NCI-H1105 treated with DMSO at 0.1 percent for 48 hours (cell line): Measurements from ENCODE around the gene BICC1.
"Not testable (repeated sequence)": the region's sequence is repeated elsewhere in the genome, so short reads cannot be mapped to it uniquely, and the experiment has no call there.

Experiments used
- DNase-seq: peaks from one replicate; lab custom pipeline; 2025; lab: John Stamatoyannopoulos, UW

The BICC1 gene

DNA sequence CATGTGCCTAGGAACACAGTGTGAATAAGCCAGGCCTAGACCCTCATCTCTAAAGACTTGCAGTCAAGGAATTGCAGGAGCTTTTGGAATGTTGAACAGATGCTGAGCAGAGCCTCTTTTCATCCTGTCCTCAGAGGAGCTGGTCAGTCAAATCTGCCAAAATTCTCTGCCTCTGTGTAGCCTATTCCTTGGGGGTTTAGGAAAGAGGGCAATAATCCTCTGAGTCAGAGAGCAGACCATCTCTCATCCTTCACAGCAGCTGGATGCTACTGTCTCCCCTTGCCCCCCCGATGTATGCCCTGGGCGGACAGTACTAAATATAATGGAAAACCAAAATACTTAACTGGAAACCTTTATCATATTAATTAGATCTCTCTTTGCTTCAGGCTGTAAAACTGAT is 52.6 kb downstream of the BICC1 start:
- DNase-seq = no peak

DNA sequence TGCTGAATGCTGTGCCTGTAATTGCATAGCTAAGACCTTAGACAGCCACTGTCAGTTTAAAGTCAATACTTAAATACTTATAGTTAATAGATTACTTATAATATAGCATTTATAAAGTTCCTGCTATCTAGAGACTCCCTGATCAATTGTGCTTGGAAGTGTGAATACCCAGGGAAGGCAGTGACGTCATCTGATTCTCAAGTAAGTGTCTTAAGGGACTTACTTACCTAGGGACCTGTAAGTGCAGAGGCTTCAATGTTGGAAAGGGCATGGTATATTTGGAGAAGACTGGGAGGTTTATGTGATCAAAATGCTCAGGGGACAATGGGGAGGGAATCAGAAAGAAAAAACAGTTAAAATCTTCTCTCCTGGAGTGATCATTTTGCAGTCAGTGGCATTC is 55.0 kb downstream of the BICC1 start:
- no peak for DNase-seq

DNA sequence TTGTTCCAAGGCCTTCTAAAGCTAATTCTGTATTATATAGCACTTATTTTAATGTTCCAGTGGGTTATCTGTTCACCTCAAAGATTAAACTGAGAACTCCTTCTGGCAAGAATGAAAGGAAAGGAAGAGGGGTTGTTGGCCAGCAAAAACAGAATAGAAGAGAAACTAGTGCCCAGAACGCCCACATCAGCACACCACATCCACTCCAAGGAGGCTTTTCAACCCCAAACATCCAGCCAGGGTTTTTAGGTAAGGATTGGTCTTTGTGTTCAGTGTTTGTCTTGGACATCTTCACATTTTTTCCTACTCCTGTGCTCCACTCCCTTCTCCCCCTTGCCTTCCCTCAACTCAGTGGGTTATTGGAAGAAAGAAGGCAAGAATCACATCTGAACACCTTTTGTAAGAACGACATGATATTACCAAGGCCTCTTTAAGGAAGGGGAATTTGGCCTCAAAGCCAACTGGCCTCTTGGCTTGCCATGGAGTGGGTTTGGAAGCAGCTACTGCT is 55.8 kb downstream of the BICC1 start:
- no peak for DNase-seq

DNA sequence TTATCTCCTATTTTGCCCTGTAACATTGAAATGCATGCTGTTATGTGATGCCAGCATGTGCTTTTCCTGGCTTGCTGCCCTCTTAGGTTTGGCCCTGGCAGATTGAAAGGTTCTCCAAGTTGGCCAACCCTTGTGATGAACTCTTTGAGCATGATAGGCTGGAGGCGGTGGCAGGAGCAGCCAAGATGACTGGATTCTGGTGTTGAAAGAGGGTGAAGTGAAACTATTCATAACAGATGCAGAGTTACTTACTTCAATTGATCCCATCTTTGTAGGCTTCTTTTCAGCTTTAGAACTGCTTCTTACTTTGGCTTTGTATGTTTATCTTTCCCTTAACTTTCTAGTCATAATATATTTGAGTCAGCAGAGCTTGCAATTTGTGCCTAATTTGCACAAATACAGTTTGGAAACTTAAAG is 57.6 kb downstream of the BICC1 start:
- DNase-seq = no peak

DNA sequence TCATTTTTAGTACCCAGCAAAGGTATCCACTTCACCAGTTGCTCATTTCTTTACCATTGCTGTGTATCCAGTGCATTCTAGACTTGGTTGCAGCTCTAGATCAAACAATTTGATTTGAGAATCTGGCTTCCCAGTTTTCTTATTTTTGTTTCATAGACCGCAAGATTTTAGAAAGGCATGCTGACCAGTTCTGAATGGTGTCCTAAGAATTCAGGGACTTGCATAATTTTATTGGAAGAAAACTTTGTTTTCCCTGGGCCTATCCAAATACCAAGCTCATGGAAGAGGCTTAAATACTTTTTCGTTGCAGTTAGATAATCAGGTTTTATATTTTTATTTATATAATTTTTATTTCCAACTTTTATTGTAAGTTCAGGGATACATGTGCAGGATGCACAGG is 58.3 kb downstream of the BICC1 start:
- no peak for DNase-seq

GRCh38 chr10:58573144-58573543 is 60.5 kb downstream of the BICC1 start:
- no peak for DNase-seq

- no peak for DNase-seq
Measured at GRCh38 chr10:58574058-58574457, 61.4 kb downstream of the BICC1 start.

DNA sequence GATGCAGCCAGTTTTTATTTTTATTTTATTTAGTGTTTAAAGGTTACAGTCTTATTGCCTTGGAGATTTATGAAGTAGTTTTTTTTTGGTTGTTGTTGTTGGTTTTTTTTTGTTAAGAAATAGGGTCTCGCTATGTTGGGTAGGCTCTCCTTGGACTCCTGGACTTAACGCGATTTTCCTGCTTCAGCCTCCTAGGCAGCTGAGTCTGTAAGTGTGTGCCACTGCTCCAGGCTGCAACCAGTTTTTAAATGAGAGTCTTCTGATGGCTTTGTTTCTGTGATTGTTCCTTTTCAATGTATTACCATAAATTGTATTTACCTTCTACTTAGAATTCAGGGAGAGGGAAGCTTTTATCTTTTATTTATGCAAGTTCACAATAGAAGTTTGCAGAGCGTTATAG is 62.8 kb downstream of the BICC1 start:
- peak; percentile 44 for DNase-seq

GRCh38 chr10:58576751-58577436 is 64.2 kb downstream of the BICC1 start:
- peak; percentile 24 for DNase-seq

DNA sequence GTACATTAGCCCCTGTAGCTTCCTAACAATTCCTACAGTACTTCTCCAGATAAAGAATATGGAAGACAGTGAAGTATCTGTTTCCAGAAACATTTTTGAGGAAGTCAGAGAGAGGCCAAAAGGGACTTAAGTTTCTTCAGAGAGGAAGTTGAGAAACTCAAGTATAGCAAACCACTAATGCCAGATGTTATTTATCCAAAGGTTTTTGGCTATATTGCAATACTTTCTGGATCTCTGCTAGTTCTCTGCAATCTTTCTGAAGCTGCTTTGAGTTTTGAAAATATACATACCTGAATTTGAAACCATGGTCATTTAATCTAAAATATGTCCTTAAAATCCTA is 64.7 kb downstream of the BICC1 start:
- DNase-seq = no peak

DNA sequence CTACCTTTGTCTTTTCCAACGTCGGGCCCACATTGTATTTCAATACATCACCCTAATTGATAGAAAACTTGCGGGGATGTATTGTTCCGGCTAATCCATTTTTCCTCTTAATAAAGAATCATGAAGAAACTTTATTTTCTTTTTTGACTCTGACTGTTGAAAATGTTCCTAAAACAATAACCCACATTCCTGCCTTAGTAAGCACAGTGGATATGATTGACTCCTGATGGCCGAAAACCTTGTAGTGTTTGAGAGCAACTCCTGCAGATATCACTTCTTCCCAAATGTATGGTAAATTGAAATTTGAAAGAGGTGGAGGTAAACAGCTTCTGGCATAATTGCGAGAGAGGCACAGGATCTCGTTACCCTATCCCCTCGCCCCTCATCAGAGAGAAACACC is 65.7 kb downstream of the BICC1 start:
- no peak for DNase-seq

GRCh38 chr10:58579011-58579655 is 66.5 kb downstream of the BICC1 start:
- no peak for DNase-seq

DNA sequence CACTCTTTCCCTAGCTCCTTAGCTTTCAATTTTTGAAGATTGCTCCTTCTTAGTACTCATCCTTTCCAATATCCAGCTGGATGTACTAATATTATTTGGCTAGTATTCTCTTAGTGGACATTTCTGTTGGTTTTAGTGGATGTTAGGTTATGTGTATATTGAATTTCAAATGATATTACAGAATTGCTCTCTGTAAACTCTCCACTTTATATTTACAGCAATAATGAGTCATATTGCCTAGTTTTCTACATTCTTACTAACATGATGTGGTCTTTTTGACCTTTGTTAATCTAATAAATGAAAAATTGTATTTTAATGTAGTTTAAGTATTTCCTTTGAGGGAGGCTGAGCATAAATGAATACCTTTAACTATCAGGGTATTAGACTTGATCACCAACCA is 69.4 kb downstream of the BICC1 start:
- no peak for DNase-seq

GRCh38 chr10:58585435-58585834 is 72.8 kb downstream of the BICC1 start:
- no peak for DNase-seq

GRCh38 chr10:58586282-58587245 is 73.9 kb downstream of the BICC1 start:
- no peak for DNase-seq

DNA sequence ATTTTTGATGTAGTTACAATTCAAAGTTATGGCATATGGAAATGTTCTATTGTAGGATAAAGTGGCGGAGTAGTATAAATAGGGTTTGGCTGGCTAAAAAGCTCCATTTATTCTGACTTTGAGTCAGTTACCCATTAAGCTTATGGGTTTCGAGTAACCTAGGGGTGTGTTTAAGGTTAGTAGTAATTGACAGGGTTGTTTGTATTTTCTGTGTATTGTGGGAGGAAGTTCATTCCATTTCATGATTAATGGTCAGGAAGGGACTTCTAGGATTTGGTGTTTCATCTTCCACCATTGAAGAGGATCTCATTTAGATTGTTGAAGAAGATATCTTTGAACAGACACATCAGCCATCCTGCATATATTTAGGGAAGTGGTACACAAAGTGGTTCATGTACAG is 75.0 kb downstream of the BICC1 start:
- DNase-seq = no peak

DNA sequence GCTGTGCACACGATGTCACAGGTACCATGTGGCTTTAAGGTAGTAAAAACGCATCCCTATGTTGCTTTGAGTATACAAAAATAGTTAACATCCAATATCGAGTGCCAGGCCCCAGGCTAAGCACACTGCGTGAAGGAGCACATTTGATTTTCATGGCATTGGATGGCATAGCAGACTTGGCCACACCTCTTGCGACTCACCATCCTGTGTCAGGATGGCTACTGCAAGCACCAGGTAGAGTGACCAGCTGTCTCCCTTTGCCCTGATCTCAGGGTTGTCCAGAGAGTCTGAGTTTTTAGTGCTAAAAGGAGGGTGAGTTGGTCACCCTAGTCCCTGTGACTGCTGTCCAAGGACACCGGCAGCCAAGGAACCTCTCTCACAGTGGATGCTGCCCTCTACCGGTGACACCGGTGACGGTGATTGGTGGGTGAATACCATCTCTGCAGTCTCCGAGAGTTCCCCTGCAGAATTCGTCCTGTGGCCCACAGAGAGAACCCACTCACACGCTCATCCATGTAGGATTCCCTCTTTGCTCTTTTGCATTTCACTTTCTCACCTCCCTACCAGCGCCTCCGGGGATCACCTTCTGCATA is 76.1 kb downstream of the BICC1 start:
- DNase-seq = no peak

GRCh38 chr10:58590152-58590840 is 77.6 kb downstream of the BICC1 start:
- peak; percentile 8 for DNase-seq

DNA sequence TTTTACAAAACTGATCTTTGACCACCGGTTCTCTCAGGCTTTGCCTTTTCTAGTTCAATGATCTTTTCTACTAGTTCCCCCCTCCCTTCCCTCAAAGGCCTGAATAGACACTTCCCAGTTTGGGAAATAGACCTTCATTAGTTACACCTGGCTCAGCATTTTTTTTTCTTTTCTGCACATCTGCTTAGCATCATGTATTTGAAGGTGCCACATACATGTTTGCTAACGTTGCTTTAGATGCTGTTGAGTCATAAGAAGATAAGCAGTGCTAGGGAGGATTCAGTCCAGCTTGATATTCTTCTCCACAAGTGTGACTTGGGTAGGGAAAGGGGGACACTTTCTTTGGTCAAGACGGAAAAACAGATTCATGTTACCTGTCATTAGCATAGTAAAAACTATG is 78.3 kb downstream of the BICC1 start:
- DNase-seq = no peak

GRCh38 chr10:58593008-58593407 is 80.3 kb downstream of the BICC1 start:
- DNase-seq = no peak

- not testable (repeated sequence) for DNase-seq
Measured at GRCh38 chr10:58597211-58597610, 84.5 kb downstream of the BICC1 start.
